Loucy (cell line): ENCODE data around the gene STAP1.
"Not testable (repeated sequence)": the region's sequence is repeated elsewhere in the genome, so short reads cannot be mapped to it uniquely, and the experiment has no call there.

Experiments used
- H2AFZ ChIP-seq: fragments of 200-600 bp; sonication (generic); 2 replicates; pipeline ENCODE4 v1.6.0; 2016; ENCODE audit warnings: antibody characterized with exemption, mild to moderate bottlenecking, low read length, moderate library complexity
- H3F3A ChIP-seq: fragments of 200-600 bp; 2 replicates; pipeline ENCODE4 v1.6.0; 2016; ENCODE audit warnings: antibody characterized with exemption, low read depth, mild to moderate bottlenecking
- H3K27me3 ChIP-seq: fragments of 200-600 bp; sonication (generic); 2 replicates; pipeline ENCODE4 v1.6.1; 2014; ENCODE audit warnings: low read length, mild to moderate bottlenecking; ENCODE audit not compliant: insufficient read depth, poor library complexity, severe bottlenecking
- H3K36me3 ChIP-seq: fragments of 200-600 bp; sonication (generic); 2 replicates; pipeline ENCODE4 v1.6.1; 2016; ENCODE audit warnings: low read length; ENCODE audit not compliant: insufficient read depth
- H3K4me1 ChIP-seq: fragments of 200-600 bp; sonication (generic); 2 replicates; pipeline ENCODE4 v1.5.1; 2014; ENCODE audit warnings: low read length, mild to moderate bottlenecking; ENCODE audit not compliant: insufficient read depth, poor library complexity, severe bottlenecking
- H3K4me2 ChIP-seq: fragments of 200-600 bp; sonication (generic); 2 replicates; pipeline ENCODE4 v1.6.0; 2014; ENCODE audit warnings: antibody characterized with exemption, low read length, low read depth, mild to moderate bottlenecking; ENCODE audit not compliant: poor library complexity, severe bottlenecking
- H3K4me3 ChIP-seq: fragments of 200-600 bp; sonication (generic); 2 replicates; pipeline ENCODE4 v1.5.1; 2014; ENCODE audit warnings: low read length, mild to moderate bottlenecking, mixed read lengths; ENCODE audit not compliant: poor library complexity, severe bottlenecking
- H3K79me2 ChIP-seq: fragments of 200-600 bp; sonication (generic); 2 replicates; pipeline ENCODE4 v1.6.1; 2014; ENCODE audit warnings: low read length; ENCODE audit not compliant: insufficient read depth
- H3K9ac ChIP-seq: fragments of 200-600 bp; sonication (generic); 2 replicates; pipeline ENCODE4 v1.6.0; 2014; ENCODE audit warnings: mild to moderate bottlenecking, low read depth, low read length, moderate library complexity; ENCODE audit not compliant: poor library complexity, severe bottlenecking
- H3K9me2 ChIP-seq: fragments of 200-600 bp; sonication (generic); replicated peaks from 2 replicates; pipeline ENCODE4 v1.6.1; 2016; ENCODE audit warnings: low read depth, low read length, mixed read lengths
- H3K9me3 ChIP-seq: fragments of 200-600 bp; sonication (generic); 2 replicates; pipeline ENCODE4 v1.6.1; 2014; ENCODE audit warnings: mild to moderate bottlenecking, antibody characterized with exemption, low read length, low read depth; ENCODE audit not compliant: insufficient read depth
- H4K20me1 ChIP-seq: fragments of 200-600 bp; sonication (generic); 2 replicates; pipeline ENCODE4 v1.6.0; 2014; ENCODE audit warnings: antibody characterized with exemption, low read length, mild to moderate bottlenecking; ENCODE audit not compliant: insufficient read depth, poor library complexity, severe bottlenecking
- EZH2phosphoT487 ChIP-seq: fragments of 200-600 bp; IDR thresholded peaks from 2 replicates; pipeline ENCODE4 v1.6.1; 2018; ENCODE audit warnings: antibody characterized with exemption, mild to moderate bottlenecking, moderate library complexity, borderline replicate concordance
- TF ChIP-seq, protein P1 (sequence below): fragments of 200-600 bp; sonication (generic); conservative IDR thresholded peaks from 2 replicates; pipeline ENCODE4 v1.5.1; 2014; ENCODE audit warnings: mild to moderate bottlenecking, antibody characterized with exemption, low read length

Gene STAP1

DNA sequence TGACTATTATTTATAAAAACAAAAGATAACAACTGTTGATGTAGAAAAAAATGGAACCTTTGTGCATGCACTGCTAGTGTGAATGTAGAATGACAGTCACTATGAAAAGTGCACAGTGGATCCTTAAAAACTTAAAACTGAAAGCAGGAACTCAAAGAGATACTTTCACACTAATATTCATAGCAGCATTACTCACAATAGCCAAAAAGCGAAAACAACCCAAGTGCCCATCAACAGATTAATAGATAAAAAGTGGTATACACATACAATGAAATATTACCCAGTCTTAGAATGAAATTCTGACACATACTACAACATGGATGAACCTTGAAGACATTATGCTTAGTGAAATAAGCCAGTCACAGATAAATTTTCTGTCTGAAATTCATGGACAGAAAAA lies 37.0 kb upstream of the STAP1 start:
- Histone ChIP-seq H3K9me2 (no peaks in the 10 kb centered on the region), H3K9me3 (no peaks in the 10 kb centered on the region), H3K27me3 (no peaks in the 10 kb centered on the region), H3K36me3 (peaks cover 55% of the 10 kb centered on the region), H4K20me1 (peaks cover 72% of the 10 kb centered on the region), H3K4me3 (no peak overlapping the region), H3K9ac (no peak overlapping the region), H3K79me2 (peaks cover 98% of the 10 kb centered on the region), H3K4me1 (peaks cover 34% of the 10 kb centered on the region), H2AFZ (no peak overlapping the region), H3K4me2 (no peak overlapping the region), H3F3A (no peaks in the 10 kb centered on the region)
- TF ChIP-seq, protein P1, sequence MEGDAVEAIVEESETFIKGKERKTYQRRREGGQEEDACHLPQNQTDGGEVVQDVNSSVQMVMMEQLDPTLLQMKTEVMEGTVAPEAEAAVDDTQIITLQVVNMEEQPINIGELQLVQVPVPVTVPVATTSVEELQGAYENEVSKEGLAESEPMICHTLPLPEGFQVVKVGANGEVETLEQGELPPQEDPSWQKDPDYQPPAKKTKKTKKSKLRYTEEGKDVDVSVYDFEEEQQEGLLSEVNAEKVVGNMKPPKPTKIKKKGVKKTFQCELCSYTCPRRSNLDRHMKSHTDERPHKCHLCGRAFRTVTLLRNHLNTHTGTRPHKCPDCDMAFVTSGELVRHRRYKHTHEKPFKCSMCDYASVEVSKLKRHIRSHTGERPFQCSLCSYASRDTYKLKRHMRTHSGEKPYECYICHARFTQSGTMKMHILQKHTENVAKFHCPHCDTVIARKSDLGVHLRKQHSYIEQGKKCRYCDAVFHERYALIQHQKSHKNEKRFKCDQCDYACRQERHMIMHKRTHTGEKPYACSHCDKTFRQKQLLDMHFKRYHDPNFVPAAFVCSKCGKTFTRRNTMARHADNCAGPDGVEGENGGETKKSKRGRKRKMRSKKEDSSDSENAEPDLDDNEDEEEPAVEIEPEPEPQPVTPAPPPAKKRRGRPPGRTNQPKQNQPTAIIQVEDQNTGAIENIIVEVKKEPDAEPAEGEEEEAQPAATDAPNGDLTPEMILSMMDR = no peak
- TF ChIP-seq EZH2phosphoT487 = no peak

DNA sequence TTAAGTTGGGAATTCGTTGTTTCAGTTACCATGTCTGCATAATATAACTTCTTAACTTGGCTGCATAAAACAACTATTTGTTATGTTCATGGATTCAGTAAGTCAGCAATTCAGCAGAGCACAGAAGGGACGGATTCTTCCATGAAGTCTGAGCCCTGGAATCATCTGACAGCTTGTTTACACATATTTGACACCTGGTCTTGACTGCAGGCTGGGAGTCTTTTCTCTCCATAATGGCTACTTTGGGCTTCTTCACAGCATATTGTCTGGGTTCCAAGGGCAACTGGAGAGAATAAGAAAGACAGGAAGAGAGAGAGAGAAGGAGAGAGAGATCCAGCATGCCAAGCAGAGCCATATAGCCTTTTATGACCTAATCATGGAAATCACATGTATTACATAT lies 36.3 kb upstream of the STAP1 start:
- Histone ChIP-seq H3K9ac (no peak overlapping the region), H3K4me1 (peaks cover 34% of the 10 kb centered on the region), H3K4me2 (no peak overlapping the region), H3K36me3 (peaks cover 55% of the 10 kb centered on the region), H3K4me3 (no peak overlapping the region), H3K9me3 (no peaks in the 10 kb centered on the region), H3K9me2 (no peaks in the 10 kb centered on the region), H3K27me3 (no peaks in the 10 kb centered on the region), H3F3A (no peaks in the 10 kb centered on the region), H2AFZ (no peak overlapping the region), H3K79me2 (peaks cover 98% of the 10 kb centered on the region), H4K20me1 (peaks cover 80% of the 10 kb centered on the region)
- no peak for TF ChIP-seq EZH2phosphoT487

DNA sequence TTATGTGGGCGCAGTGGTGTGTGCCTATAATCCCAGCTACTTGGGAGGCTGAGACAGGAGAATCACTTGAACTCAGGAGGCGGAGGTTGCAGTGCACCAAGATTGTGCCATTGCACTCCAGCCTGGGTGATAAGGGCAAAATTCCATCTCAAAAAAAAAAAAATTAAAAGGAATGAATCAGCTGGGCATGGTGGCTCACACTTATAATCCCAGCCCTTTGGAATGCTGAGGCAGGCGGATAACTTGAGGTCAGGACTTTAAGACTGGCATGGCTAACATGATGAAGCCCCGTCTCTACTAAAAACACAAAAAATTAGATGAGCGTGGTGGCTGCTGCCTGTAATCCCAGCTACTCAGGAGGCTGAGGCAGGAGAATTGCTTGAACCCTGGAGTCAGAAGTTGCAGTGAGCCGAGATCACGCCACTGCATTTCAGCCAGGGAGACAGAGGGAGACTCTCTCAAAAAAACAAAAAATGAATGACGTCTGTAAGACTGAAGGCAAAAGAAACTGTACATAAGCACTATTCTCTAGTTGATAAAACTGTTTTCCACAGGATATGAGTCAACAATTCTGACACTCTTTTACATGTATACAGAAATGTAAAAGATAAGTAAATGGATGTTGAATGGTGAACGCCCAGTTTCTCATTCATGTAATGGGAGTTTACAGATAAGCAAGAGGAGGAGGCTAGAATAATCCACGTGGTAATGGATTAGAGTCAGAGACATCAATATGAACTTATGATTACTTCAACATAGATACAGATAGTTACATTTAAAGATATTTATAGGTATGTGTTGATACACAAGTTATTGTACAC lies 35.5 kb upstream of the STAP1 start:
- peaks cover 100% of the 10 kb centered on the region for H3K79me2 ChIP-seq
- H3F3A ChIP-seq = no peaks in the 10 kb centered on the region
- peaks cover 82% of the 10 kb centered on the region for H4K20me1 ChIP-seq
- no peaks in the 10 kb centered on the region for H3K27me3 ChIP-seq
- no peaks in the 10 kb centered on the region for H3K9me2 ChIP-seq
- TF ChIP-seq EZH2phosphoT487 = no peak
- TF ChIP-seq, protein P1 = no peak
- H3K4me2 ChIP-seq = peak overlapping the region; percentile 10
- H2AFZ ChIP-seq = no peak overlapping the region
- no peak overlapping the region for H3K4me3 ChIP-seq
- peaks cover 53% of the 10 kb centered on the region for H3K36me3 ChIP-seq
- H3K4me1 ChIP-seq = peaks cover 40% of the 10 kb centered on the region
- H3K9me3 ChIP-seq = no peaks in the 10 kb centered on the region
- H3K9ac ChIP-seq = no peak overlapping the region

GRCh38 chr4:67524140-67524539 lies 34.4 kb upstream of the STAP1 start:
- H3K9me2 ChIP-seq, H3K27me3 ChIP-seq, H3K4me3 ChIP-seq, H2AFZ ChIP-seq, H3K9ac ChIP-seq, H3K9me3 ChIP-seq, H3F3A ChIP-seq: not testable (repeated sequence)
- Histone ChIP-seq H3K79me2 (peaks cover 100% of the 10 kb centered on the region), H3K4me1 (peaks cover 46% of the 10 kb centered on the region), H4K20me1 (peaks cover 81% of the 10 kb centered on the region), H3K4me2 (peak overlapping the region; percentile 10), H3K36me3 (peaks cover 53% of the 10 kb centered on the region)
